Stimulated activated CD8-positive, alpha-beta memory T cell treated with anti-CD3 and anti-CD28 coated beads, Interleukin-7, amount 100 ng/mL, for 48 hours (primary cell): Measurements from ENCODE around the gene MYMK.

ENCODE experiments used
- DNase-seq, 2 donors: peaks; one replicate each; pipeline ENCODE4 v3.0.0-alpha.2; 2020; ENCODE audit warnings: low read depth in 1 of 2; ENCODE audit errors: extremely low read depth in 1 of 2

Gene MYMK

DNA sequence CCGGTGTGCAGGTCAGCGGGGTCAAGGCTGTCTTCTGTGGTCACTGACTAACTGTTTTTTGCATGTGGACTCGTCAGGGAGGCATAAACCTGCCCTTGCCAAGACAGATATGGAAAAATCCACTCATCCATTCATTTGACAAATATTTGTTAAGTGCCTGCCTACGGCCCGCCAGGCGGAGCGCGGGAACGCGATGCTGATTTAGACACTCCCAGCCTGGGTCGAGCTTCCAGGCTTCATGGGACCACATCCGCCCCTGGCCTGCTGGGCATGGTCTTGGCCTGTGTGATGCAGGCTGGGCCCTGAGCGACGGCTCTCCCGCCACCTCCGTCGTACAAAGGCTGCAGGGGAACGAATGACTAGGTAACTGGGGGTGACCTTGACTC, 18.1 kb downstream of the MYMK start:
- DNase-seq: no peak

DNA sequence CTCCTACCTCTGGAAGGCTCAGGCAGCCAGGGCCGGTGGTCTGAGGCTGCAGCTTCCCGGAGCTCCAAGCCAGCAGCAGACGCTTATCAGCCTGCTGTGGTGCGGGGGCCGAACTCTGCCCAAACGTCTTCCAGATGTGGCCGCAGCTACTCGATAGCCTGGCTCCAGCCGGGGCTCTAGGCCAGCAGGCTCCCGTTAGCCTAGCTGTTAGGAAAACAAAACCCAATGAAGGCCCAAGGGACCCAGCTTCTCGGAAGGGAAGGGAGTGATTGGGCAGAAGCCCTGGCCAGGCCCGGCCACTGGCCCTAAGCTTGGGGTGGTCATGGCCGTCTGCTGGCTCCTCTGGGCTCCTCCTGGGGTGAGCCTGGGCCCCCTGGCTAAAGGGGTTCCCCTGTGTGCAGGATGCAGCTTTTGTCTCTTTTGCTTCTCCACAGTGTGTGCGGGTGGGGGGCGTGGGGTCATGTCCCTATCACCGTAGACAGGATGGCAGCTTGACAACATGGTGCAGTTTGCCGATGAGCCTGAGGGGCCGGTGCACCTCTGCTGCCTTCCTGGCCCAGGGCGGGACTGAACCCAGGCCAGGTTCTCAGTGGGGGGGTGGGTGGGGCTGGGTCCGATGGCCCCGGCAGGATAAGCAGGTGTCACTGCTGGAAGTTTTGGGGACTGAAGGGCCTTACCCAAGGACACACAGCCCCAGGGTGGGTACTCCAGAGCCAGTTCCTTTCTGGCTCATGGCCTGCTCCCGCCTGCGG, 18.7 kb downstream of the MYMK start:
- DNase-seq: no peak

GRCh38 chr9:133505186-133505830, 19.5 kb downstream of the MYMK start:
- DNase-seq: no peak

- DNase-seq: no peak
Measured at GRCh38 chr9:133502112-133502511, 22.6 kb downstream of the MYMK start.

- no peak for DNase-seq
Measured at GRCh38 chr9:133499892-133500270, 24.9 kb downstream of the MYMK start.

DNA sequence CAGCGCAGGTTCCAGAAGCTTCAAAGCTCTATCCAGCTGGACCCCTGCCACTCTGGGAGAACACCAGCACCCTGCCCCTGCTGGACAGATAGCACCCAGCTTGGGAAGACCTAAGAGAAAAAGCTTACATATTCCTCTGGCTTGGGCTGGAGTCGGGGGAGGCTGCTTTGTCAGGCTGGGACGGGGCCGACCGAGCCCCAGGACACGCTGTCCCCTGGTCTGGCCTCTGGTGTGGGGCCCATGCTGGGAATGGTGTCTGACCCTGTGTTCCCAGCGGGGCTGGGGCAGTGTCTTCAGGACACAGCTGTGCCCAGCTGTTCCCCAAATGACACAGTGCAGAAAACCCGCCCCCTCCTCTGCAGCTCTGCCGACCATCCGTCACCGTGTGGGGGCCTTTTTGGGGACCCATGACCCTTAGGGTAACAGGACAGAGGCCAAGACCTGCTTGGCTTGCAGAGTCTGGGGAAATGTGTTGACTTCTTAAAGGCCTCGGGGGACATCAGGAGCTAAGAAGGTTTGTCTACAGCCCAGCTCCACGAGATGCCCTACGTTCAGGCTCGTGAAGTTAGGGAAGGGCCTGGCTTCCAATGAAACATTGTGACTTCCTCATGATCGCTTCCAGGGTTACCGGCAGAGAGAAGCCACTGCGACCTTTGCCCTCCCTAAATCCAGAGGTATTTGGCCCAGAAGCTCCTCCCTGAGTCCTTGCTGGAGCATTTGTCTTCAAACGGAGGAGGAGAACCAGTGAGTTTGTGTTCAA, 25.4 kb downstream of the MYMK start:
- no peak for DNase-seq

DNA sequence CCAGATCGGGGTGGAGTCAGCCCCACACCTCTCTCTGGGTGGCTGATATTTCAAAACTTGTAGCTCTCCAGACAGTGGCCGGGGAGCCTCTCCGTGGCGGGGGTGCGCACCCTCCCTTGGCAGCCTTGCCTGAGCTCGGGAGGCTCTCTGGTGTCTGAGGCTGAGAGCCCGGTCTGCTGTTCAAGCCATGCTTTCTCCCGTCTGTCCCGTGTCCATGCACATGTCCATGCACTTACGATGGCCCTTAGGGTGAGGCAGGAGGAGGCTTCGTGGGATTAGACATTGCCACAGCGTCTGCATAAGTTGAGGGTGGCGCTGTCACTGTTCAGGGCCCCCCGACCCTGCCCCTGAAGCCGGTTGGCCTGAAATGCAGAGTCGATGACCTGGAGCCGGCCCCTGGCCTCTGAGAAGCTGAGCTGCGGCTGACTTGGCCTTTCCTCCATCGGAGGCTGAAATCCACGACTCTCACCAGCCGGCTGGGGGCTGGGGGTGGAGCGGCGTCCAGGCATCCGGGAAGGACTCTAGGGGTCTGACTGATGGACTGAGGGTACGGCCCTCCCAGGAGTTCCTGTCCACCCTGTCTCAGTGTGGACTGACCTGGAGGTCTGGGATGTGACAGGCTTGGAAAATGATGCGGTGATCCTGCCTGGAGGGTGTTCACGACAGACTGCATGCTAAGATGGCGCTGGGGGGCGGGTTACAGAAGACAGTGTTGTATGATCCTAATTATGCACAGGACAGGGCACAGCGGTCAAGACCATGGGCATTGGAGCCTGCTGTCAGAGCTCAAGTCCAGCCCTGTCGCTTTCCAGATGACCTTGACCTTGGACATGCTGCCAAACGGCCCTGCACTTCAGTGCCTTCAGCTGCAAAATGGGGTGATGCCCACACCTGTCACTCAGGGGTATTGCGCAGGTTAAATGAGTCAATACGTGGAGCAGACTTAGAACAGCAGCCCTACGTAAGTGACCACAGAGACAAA, 27.6 kb downstream of the MYMK start:
- no peak for DNase-seq

DNA sequence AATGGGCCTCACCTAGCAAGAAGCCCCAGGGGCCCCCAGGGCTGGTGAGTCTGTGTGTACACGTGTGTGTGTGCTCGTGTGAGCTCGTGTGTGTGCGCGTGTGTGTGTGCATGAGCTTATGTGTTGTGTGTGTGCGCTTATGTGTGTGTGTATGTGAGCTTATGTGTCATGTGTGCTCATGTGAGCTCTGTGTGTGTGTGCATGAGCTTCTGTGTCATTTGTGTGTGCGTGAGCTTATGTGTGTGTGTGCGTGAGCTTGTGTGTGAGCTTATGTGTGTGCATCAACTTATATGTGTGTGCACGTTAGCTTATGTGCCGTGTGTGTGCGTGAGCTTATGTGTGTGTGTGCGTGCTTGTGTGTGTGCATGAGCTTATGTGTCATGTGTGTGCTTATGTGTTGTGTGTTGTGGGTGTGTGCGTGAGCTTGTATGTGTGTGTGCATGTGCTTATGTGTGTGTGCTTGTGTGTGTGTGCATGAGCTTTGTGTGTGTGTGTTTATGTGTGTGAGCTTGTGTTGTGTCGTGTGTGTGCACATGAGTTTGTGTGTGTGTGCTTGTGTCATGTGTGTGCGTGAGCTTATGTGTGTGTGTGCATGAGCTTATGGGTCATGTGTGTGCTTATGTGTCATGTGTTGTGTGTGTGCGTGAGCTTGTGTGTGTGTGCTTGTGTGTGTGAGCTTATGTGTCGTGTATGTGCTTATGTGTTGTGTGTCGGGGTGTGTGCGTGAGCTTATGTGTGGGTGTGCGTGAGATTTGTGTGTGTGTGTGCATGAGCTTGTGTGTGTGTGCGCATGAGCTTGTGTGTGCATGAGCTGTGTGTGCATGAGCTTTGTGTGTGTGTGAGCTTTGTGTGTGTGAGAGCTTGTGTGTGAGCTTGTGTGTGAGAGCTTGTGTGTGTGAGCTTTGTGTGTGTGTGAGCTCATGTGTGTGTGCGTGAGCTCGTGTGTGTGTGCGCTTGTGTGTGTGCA, 29.1 kb downstream of the MYMK start:
- no peak for DNase-seq

DNA sequence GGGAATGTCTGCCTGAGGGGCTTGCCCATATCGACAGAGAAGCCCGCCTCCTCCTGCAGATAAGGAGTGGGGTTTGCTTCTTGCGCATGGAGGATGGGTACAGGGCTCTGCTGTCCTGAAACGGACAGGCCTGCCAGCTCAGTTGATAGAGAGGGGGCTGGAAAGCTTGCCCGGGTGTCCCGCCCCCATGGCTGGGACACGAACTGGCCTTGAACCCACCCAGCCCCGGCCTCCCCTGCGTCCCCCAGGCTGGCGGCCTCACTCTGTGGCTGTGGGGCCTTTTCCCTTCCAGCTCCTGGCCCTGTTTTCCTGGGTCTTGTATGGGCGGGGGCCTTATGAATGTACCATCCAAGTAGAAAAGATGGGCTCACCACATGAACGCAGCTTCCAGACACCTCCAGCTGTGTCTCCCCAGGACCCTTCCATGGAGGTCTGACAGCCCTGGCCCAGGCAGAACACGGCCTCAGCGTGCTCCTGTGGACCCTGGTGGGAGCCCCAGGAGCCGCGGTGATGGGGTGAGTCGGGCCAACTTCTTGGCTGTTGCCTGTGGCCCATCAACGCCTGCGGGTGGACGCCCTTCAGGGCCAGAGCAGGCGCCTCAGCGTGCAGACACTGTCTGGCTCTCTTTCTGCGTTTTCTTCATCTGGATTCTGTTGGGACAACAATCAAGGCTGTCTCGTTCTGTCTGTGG, 30.0 kb downstream of the MYMK start:
- DNase-seq: no peak

GRCh38 chr9:133493845-133494540, 30.8 kb downstream of the MYMK start:
- DNase-seq: no peak

DNA sequence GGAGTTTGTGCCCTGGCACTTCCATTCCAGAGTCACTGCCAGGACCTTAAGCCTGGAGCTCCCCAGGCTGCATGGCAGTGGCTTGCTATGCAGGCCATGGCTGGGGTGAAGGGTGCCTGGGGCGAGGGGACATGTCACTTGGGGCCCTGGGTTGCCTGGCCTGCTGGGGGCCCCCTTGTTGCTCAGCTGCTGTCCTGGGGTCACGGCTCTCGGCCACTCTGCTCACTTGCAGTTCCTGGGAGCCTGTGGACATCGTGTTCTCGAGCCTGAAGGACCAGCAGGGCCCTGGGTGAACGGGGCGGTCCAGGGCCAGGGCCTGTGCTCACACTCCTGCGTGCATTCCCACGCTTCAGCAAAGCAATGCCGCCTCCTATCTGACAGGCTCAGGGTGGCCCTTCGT, 31.3 kb downstream of the MYMK start:
- no peak for DNase-seq

DNA sequence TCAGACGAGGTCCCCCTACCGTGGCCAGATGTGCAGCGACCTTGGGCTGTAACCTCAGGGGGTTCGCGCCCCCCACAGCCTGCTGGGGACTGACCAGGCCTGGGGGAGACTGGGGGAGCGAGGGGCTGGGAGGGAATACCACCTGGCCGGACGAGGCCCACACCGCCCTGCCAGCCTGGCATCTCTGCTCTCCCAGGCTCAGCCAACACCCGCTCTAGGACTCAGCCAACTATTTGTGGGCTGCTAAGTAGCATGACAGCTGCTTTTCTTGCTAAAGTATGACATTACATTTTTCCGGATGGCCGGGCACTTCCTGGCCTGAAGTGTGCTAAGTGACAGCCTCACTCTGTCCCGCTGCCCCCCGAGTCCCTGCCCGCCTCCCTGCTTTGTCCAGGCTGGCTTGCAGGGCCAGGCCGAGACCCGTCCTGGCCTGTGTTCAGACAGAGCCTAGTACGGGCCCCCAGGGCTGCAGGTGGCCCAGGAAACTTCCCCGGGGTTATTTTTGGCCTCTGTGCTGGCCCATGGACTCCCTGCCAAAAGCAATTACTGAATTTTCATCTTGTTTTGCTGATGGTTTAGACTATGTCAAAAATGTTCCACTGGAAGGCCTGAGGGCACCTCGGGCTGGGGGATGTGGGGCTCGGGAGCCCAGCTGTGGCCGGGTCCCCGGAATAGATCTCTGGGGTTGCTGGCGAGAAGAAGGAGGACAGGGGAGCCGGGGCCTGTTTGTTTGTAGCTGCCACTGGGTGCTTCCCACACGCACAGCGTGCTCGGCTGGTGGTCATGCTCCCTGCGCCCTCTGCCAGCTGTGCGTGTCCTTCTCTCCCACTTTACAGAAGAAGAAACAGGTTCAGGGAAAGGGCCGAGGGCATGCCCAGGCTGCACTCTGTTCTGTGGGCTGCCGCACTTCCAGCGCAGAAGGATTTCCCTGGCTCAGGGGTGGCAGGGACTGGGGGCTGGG, 32.4 kb downstream of the MYMK start:
- DNase-seq: no peak

- no peak for DNase-seq
Measured at GRCh38 chr9:133491656-133491925, 33.2 kb downstream of the MYMK start.

DNA sequence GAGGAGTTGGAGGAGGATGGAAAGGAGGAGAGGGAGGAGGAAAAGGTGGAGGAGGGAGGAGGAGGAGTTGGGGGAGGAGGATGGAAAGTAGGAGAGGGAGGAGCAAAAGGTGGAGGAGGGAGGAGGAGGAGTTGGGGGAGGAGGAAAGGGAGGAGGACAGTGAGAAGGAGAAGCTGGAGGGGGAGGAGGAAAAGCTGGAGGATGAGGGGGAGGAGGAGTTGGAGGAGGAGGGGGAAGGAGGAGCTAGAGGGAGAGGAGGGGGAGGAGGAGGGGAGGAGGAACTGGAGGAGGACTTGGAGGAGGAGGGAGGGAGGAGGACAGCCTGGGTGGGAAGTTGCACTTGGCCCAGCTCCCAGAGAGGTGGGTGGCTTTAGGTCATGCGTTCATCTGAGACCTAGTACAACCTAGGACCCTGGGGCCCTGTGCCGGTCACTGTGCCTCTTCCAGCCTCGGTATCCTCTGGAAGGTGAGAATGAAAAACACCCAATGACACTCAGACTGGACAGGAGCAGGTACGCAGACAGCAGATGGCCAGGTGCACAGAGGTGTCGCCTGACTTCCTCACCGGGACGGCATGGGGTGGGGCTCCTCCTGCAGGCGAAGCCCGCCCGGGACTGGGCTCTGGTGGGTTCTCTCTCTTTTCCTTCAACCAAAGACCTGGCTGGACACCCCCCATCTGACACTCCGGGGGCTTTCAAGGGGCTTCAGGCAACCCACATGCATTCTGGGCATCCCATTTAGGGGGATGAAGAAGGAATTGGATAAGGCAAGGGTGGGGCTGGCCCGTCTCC, 33.7 kb downstream of the MYMK start:
- no peak for DNase-seq

DNA sequence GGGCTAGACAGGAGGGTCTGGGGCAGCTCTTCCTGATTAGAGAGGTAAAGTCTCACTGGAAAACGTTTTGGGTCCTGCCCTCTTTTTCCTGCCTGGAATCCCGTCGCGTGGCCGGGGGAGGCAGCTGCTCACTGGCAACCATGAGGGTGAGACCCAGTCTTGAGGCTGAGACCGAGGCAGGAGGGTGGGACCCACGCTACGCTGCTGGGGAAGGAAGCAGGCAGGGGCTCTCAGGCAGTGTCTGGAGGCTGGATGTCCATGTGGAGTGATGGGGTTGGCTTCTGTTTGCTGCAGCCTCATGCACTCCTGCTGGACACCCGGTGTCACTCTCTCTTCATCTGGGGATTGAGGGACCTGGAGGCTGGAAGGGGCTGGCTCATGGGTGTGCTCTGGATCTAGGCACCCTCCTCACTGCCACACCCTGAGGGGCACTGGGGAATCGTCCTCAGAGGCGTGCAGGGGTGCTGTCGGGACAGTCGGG, 34.5 kb downstream of the MYMK start:
- no peak for DNase-seq

- DNase-seq: no peak
Measured at GRCh38 chr9:133489253-133490190, 35.2 kb downstream of the MYMK start.
